Measurements from ENCODE around the gene SFXN3.

Gene SFXN3

DNA sequence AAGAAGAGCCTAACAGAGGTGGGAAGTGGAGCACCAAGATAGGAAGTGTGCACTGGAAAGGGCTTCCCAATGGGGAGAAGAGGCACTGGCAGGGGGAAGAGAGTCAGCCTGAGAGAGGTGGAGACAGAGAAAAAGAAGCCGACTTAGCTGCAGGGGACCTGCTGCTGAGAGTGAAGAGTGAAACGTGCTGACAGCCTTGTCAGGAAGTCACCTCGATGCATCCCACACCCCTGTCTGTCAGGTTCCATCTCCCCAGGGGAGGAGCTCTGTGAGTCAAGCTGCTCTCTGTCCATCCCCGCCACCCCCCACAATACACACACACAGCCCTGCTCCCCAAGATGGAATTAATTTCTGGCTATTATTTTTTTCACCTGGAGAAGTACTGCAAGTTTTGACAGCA is 44.7 kb downstream of the SFXN3 start:
- Histone ChIP-seq H3K9me2 (ENCODE audit: low read depth, low read length) (no peaks in the 10 kb centered on the region), H3K4me3 (ENCODE audit: low read depth, low read length, poor library complexity, severe bottlenecking) (no peak overlapping the region), H3K36me3 (ENCODE audit: insufficient read depth, low read length) (no peaks in the 10 kb centered on the region), H2AFZ (ENCODE audit: low read length) (no peak overlapping the region), H3K4me2 (ENCODE audit: low read length) (no peak overlapping the region), H4K20me1 (ENCODE audit: insufficient read depth, low read length) (no peaks in the 10 kb centered on the region), H3K27me3 (ENCODE audit: insufficient read depth, low read length) (no peaks in the 10 kb centered on the region), H3K4me1 (ENCODE audit: insufficient read depth, low read length, severe bottlenecking) (no peaks in the 10 kb centered on the region), H3K9ac (ENCODE audit: low read length) (no peak overlapping the region), H3K79me2 (ENCODE audit: insufficient read depth, low read length) (no peaks in the 10 kb centered on the region), H3F3A (ENCODE audit: insufficient read depth, low read length) (no peaks in the 10 kb centered on the region), H3K9me3 (ENCODE audit: low read length) (no peaks in the 10 kb centered on the region), H3K27ac (ENCODE audit: low read depth, low read length, poor library complexity, severe bottlenecking) (no peak overlapping the region)
- no peak for TF ChIP-seq EZH2 (IDR thresholded peaks at IDR 0.05; ENCODE audit: borderline replicate concordance, low read length)
- TF ChIP-seq, protein P1, sequence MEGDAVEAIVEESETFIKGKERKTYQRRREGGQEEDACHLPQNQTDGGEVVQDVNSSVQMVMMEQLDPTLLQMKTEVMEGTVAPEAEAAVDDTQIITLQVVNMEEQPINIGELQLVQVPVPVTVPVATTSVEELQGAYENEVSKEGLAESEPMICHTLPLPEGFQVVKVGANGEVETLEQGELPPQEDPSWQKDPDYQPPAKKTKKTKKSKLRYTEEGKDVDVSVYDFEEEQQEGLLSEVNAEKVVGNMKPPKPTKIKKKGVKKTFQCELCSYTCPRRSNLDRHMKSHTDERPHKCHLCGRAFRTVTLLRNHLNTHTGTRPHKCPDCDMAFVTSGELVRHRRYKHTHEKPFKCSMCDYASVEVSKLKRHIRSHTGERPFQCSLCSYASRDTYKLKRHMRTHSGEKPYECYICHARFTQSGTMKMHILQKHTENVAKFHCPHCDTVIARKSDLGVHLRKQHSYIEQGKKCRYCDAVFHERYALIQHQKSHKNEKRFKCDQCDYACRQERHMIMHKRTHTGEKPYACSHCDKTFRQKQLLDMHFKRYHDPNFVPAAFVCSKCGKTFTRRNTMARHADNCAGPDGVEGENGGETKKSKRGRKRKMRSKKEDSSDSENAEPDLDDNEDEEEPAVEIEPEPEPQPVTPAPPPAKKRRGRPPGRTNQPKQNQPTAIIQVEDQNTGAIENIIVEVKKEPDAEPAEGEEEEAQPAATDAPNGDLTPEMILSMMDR (IDR thresholded peaks at IDR 0.05; ENCODE audit: low read length), result no peak

DNA sequence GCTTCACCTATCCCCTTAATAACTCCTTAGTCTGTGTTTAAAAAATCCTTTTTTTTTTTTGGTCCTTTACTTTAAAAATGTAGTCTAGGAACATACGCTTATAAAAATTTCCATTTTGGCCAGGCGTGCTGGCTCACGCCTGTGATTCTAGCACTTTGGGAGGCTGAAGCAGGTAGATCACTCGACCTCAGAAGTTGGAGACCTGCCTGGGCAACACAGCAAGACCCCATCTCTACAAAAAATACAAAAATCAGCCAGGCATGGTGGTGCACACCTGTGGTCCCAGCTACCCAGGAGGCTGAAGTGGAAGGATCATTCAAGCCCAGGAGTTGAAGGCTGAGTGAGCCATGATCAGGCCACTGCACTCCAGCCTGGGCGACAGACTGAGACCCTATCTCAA is 45.6 kb downstream of the SFXN3 start:
- H3F3A ChIP-seq (ENCODE audit: insufficient read depth, low read length), result no peaks in the 10 kb centered on the region
- no peaks in the 10 kb centered on the region for H3K79me2 ChIP-seq (ENCODE audit: insufficient read depth, low read length)
- TF ChIP-seq EZH2 (IDR thresholded peaks at IDR 0.05; ENCODE audit: borderline replicate concordance, low read length), result no peak
- TF ChIP-seq, protein P1 (IDR thresholded peaks at IDR 0.05; ENCODE audit: low read length), result no peak
- H3K4me2 ChIP-seq (ENCODE audit: low read length), result no peak overlapping the region
- no peaks in the 10 kb centered on the region for H3K27me3 ChIP-seq (ENCODE audit: insufficient read depth, low read length)
- H3K4me3 ChIP-seq (ENCODE audit: low read depth, low read length, poor library complexity, severe bottlenecking), result no peak overlapping the region
- H4K20me1 ChIP-seq (ENCODE audit: insufficient read depth, low read length), result no peaks in the 10 kb centered on the region
- H3K9ac ChIP-seq (ENCODE audit: low read length), result no peak overlapping the region
- no peaks in the 10 kb centered on the region for H3K9me3 ChIP-seq (ENCODE audit: low read length)
- H3K9me2 ChIP-seq (ENCODE audit: low read depth, low read length), result no peaks in the 10 kb centered on the region
- no peaks in the 10 kb centered on the region for H3K36me3 ChIP-seq (ENCODE audit: insufficient read depth, low read length)
- H3K27ac ChIP-seq (ENCODE audit: low read depth, low read length, poor library complexity, severe bottlenecking), result no peak overlapping the region
- H3K4me1 ChIP-seq (ENCODE audit: insufficient read depth, low read length, severe bottlenecking), result no peaks in the 10 kb centered on the region
- no peak overlapping the region for H2AFZ ChIP-seq (ENCODE audit: low read length)

DNA sequence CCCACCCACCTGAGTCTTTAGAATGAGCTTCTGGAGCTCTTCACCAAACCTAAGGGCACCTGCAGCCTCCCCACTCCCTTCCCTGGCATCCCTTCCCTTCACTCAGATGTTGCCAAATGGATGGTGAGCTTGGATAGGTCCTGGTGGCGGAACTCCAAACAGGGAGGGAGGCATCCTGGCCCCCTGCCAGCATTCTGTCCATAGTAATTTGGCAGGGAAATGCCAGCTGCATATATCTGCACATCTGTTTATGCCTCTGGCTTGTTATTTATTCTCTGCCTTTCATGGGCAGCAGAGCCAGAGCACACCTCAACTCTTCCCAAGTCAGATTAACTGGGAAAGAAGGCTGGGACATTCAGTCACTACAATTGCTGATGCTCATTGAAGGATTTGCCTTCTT is 48.8 kb downstream of the SFXN3 start:
- Histone ChIP-seq H3K9ac (ENCODE audit: low read length) (no peak overlapping the region), H3K27me3 (ENCODE audit: insufficient read depth, low read length) (no peaks in the 10 kb centered on the region), H3K36me3 (ENCODE audit: insufficient read depth, low read length) (no peaks in the 10 kb centered on the region), H3K9me2 (ENCODE audit: low read depth, low read length) (no peaks in the 10 kb centered on the region), H3K4me2 (ENCODE audit: low read length) (no peak overlapping the region), H3K4me3 (ENCODE audit: low read depth, low read length, poor library complexity, severe bottlenecking) (no peak overlapping the region), H3F3A (ENCODE audit: insufficient read depth, low read length) (no peaks in the 10 kb centered on the region), H2AFZ (ENCODE audit: low read length) (no peak overlapping the region), H3K9me3 (ENCODE audit: low read length) (no peaks in the 10 kb centered on the region), H3K79me2 (ENCODE audit: insufficient read depth, low read length) (no peaks in the 10 kb centered on the region), H3K27ac (ENCODE audit: low read depth, low read length, poor library complexity, severe bottlenecking) (no peak overlapping the region), H3K4me1 (ENCODE audit: insufficient read depth, low read length, severe bottlenecking) (no peaks in the 10 kb centered on the region), H4K20me1 (ENCODE audit: insufficient read depth, low read length) (no peaks in the 10 kb centered on the region)
- TF ChIP-seq, protein P1 (IDR thresholded peaks at IDR 0.05; ENCODE audit: low read length), result no peak
- no peak for TF ChIP-seq EZH2 (IDR thresholded peaks at IDR 0.05; ENCODE audit: borderline replicate concordance, low read length)

All from OCI-LY1 (cell line).